HCT116 (cell line): ENCODE results near the gene ZNF532. TPM values are rescaled to one million over a fixed set of nuclear protein-coding genes. Genes with fewer than 3 reads are reported as not detected.

Source experiments
- ATAC-seq: fragments of 200-7000 bp; cut with Tn5 transposase; 2 replicates; pipeline ENCODE4 v1.9.1; 2020; ENCODE audit warnings: mild to moderate bottlenecking, moderate library complexity
- BruUV-seq: library from RNA; stranded (reverse); fragments of 400-500 nt; replicated peaks from 2 replicates; lab custom pipeline; 2021; lab: Mats Ljungman, UMichigan
- CTCF ChIA-PET: fragments of 300-600 bp; sonication (Branson Sonifier 250); formaldehyde crosslinking; loops from one replicate; lab custom pipeline; 2021; ENCODE audit warnings: antibody characterized with exemption; lab: Charles Lee
- POLR2A ChIA-PET: fragments of 300-600, 350-600 bp; sonication (Branson Sonifier 250); formaldehyde crosslinking; loops from one replicate; lab custom pipeline; 2021; ENCODE audit warnings: antibody characterized with exemption; lab: Charles Lee
- RAD21 ChIA-PET, 2 experiments: fragments of 300-600 bp; sonication (Branson Sonifier 250); formaldehyde crosslinking; loops; one replicate each; lab custom pipeline; 2023; ENCODE audit warnings: low total read pairs in 2 of 2; ENCODE audit not compliant: uncharacterized antibody in 2 of 2, unreplicated experiment in 2 of 2, low non-redundant PET in 1 of 2; lab: Charles Lee
- DNase-seq: peaks from one replicate; pipeline ENCODE4 v3.0.0-alpha.2; 2010; ENCODE audit warnings: low read depth, low spot score
- H2AFZ ChIP-seq: fragments of 200-600 bp; shearing (Covaris generic), sonication (generic); 2 replicates; pipeline ENCODE4 v1.6.1; 2017; ENCODE audit warnings: low read depth, mixed run types, mixed read lengths, antibody characterized with exemption, low read length; ENCODE audit not compliant: poor library complexity, severe bottlenecking
- H3K27ac ChIP-seq: 2 replicates; pipeline ENCODE4 v1.5.1; 2012; ENCODE audit warnings: low read depth, low read length
- H3K27me3 ChIP-seq: fragments of 200-600 bp; sonication (generic); 2 replicates; pipeline ENCODE4 v1.6.1; 2016; ENCODE audit warnings: mixed run types, low read length, mixed read lengths; ENCODE audit not compliant: insufficient read depth
- H3K36me3 ChIP-seq, 2 experiments: fragments of 200-500 bp in 1 of 2; fragments of 200-600 bp in 1 of 2; sonication (Bioruptor generic) in 1 of 2; sonication (generic) in 1 of 2; 2 replicates each; pipeline versions ENCODE4 v1.5.1 to v1.6.1; 2014 to 2016; ENCODE audit warnings: low read length in 2 of 2, inconsistent platforms in 1 of 2, mixed read lengths in 1 of 2, mixed run types in 1 of 2; ENCODE audit not compliant: insufficient read depth in 2 of 2, control insufficient read depth in 1 of 2
- H3K4me1 ChIP-seq, 2 experiments: fragments of 200-600 bp in 1 of 2; sonication (generic) in 1 of 2; 2 replicates each; pipeline versions ENCODE4 v1.5.1 to v1.6.1; 2012 to 2017; ENCODE audit warnings: low read length in 2 of 2, inconsistent platforms in 1 of 2, mild to moderate bottlenecking in 1 of 2, mixed read lengths in 1 of 2, mixed run types in 1 of 2, moderate library complexity in 1 of 2; ENCODE audit not compliant: insufficient read depth in 2 of 2, control insufficient read depth in 1 of 2
- H3K4me2 ChIP-seq: fragments of 200-600 bp; sonication (generic); 2 replicates; pipeline ENCODE4 v1.6.1; 2017; ENCODE audit warnings: mixed run types, low read length, mixed read lengths
- H3K4me3 ChIP-seq, 2 experiments: fragments of 200-600 bp in 1 of 2; sonication (generic) in 1 of 2; replicated peaks in 1 of 2; 2 replicates each; pipeline ENCODE4 v1.5.1; 2011 to 2016; ENCODE audit warnings: low read length in 2 of 2, control low read depth in 1 of 2, low read depth in 1 of 2, mild to moderate bottlenecking in 1 of 2, mixed read lengths in 1 of 2, mixed run types in 1 of 2
- H3K79me2 ChIP-seq: fragments of 200-600 bp; sonication (generic); 2 replicates; pipeline ENCODE4 v1.6.1; 2017; ENCODE audit warnings: mild to moderate bottlenecking, mixed run types, low read length, moderate library complexity, mixed read lengths; ENCODE audit not compliant: insufficient read depth
- H3K9ac ChIP-seq: fragments of 200-600 bp; sonication (generic); 2 replicates; pipeline ENCODE4 v1.6.1; 2016; ENCODE audit warnings: low read length, mixed read lengths
- H3K9me2 ChIP-seq: fragments of 200-600 bp; sonication (generic), shearing (Covaris generic); 2 replicates; pipeline ENCODE4 v1.6.1; 2017; ENCODE audit warnings: mixed run types, mild to moderate bottlenecking, moderate library complexity; ENCODE audit not compliant: insufficient read depth
- H3K9me3 ChIP-seq, 2 experiments: fragments of 200-500 bp in 1 of 2; fragments of 200-600 bp in 1 of 2; sonication (Bioruptor generic) in 1 of 2; sonication (generic) in 1 of 2; 2 replicates each; pipeline ENCODE4 v1.6.1; 2014 to 2017; ENCODE audit warnings: low read length in 2 of 2, mixed read lengths in 2 of 2, inconsistent platforms in 1 of 2, low read depth in 1 of 2, mild to moderate bottlenecking in 1 of 2, mixed run types in 1 of 2, moderate library complexity in 1 of 2; ENCODE audit not compliant: control insufficient read depth in 1 of 2, insufficient read depth in 1 of 2
- H4K20me1 ChIP-seq: fragments of 200-600 bp; sonication (generic), shearing (Covaris generic); 2 replicates; pipeline ENCODE4 v1.6.1; 2017; ENCODE audit warnings: mixed run types, mild to moderate bottlenecking, moderate library complexity; ENCODE audit not compliant: insufficient read depth
- CBX3 ChIP-seq: IDR thresholded peaks from 2 replicates; pipeline ENCODE4 v1.6.1; 2012; ENCODE audit warnings: low read depth
- CTCF ChIP-seq, 3 experiments: fragments of 200-600 bp in 1 of 3; sonication (generic) in 1 of 3; IDR thresholded peaks in 2 of 3; conservative IDR thresholded peaks in 1 of 3; 2 replicates each; pipeline ENCODE4 v1.5.1; 2012 to 2017; ENCODE audit warnings: low read depth in 2 of 3, low read length in 2 of 3, antibody characterized with exemption in 1 of 3, borderline replicate concordance in 1 of 3, control low read depth in 1 of 3, mild to moderate bottlenecking in 1 of 3, mixed read lengths in 1 of 3, mixed run types in 1 of 3, moderate library complexity in 1 of 3; ENCODE audit not compliant: insufficient read depth in 1 of 3
- JUND ChIP-seq: IDR thresholded peaks from 2 replicates; pipeline ENCODE4 v1.6.1; 2012
- MAX ChIP-seq: IDR thresholded peaks from 2 replicates; pipeline ENCODE4 v1.6.1; 2012
- POLR2AphosphoS5 ChIP-seq: IDR thresholded peaks from 2 replicates; pipeline ENCODE4 v1.6.1; 2011; ENCODE audit warnings: mild to moderate bottlenecking, low read depth, low read length, moderate library complexity
- SIN3A ChIP-seq: IDR thresholded peaks from 2 replicates; pipeline ENCODE4 v1.6.1; 2012; ENCODE audit warnings: low read depth
- SRF ChIP-seq: IDR thresholded peaks from 2 replicates; pipeline ENCODE4 v1.6.1; 2012; ENCODE audit warnings: low read depth
- TCF7L2 ChIP-seq: IDR thresholded peaks from 2 replicates; pipeline ENCODE4 v1.7.0; 2011; ENCODE audit warnings: borderline replicate concordance, inconsistent platforms; ENCODE audit not compliant: insufficient read depth, insufficient read length; ENCODE audit errors: extremely low read depth
- YY1 ChIP-seq: IDR thresholded peaks from 2 replicates; pipeline ENCODE4 v1.6.1; 2011; ENCODE audit warnings: low read length, low read depth, moderate library complexity, mild to moderate bottlenecking; ENCODE audit not compliant: insufficient replicate concordance; ENCODE audit errors: extremely low read depth
- intact Hi-C: fragments of 100-400 bp; cut with micrococcal nuclease; formaldehyde crosslinking; loops from 2 replicates; pipeline ENCODE4 v1.10.0; 2022
- total RNA-seq: library from RNA; stranded (reverse); gene quantifications from one replicate; pipeline ENCODE4 v1.2.1, GENCODE V29; 2021; ENCODE audit not compliant: unreplicated experiment
- TF ChIP-seq, protein P1 (sequence below): IDR thresholded peaks from 2 replicates; pipeline ENCODE4 v1.6.1; 2012; ENCODE audit warnings: low read depth

The ZNF532 gene
- total RNA-seq, 1 experiment from 2014 or later, result 11.6 TPM

DNA sequence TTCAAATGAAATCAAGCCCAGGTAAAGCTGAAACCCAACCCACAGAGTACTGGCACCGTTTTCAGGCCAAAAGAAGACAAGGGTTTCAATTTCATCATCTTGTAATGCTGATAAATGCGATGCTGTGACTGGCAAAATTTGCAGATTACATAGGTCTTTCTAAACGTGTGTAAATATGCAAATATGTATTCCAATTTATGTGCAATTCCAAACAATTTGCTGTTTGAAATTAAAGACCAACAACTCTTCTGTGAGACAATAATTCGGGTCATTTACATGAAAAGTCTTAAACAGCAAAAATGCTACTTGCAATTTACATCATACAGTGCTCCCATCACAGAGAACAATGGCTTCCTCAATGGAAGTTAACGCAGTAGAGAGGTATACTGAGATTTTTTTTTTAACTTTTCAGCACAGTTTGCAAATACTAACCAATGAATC lies 2.8 kb upstream of the ZNF532 start:
- H3K4me1 ChIP-seq, result peaks cover 7 to 24% of the 10 kb centered on the region in 2 experiments; a peak in 3 of 4 replicates
- DNase-seq, result no peak
- no peak overlapping the region for H3K9ac ChIP-seq
- POLR2A ChIA-PET, result interaction anchor here (0.7 kb wide), 1 partner anchor 12 kb away, joined by 4 read pairs; no protein-coding TSS in a partner anchor
- no peaks in the 10 kb centered on the region for H3K36me3 ChIP-seq
- H3K27me3 ChIP-seq, result no peaks in the 10 kb centered on the region
- H3K4me3 ChIP-seq, result no peak overlapping the region
- H3K27ac ChIP-seq, result no peak overlapping the region
- RAD21 ChIA-PET, result no interaction called here
- H4K20me1 ChIP-seq, result no peaks in the 10 kb centered on the region
- no peak for ATAC-seq
- no peak overlapping the region for H3K4me2 ChIP-seq
- TF ChIP-seq CTCF (IDR thresholded peaks at IDR 0.05 in 2 of 3, conservative IDR thresholded peaks at IDR 0.05 in 1 of 3; ENCODE audit: borderline replicate concordance in 1 of 3, insufficient read depth in 1 of 3, low read depth in 2 of 3, low read length in 2 of 3), result no peak
- TF ChIP-seq SIN3A, result no peak
- no peak for TF ChIP-seq CBX3
- TF ChIP-seq SRF, result no peak
- TF ChIP-seq TCF7L2, result no peak
- no peak for TF ChIP-seq MAX
- TF ChIP-seq, all 23 proteins: peak for 0
- no TSS peak for BruUV-seq
- no peaks in the 10 kb centered on the region for H3K79me2 ChIP-seq
- CTCF ChIA-PET, result no interaction called here
- no peaks in the 10 kb centered on the region for H3K9me3 ChIP-seq
- no peaks in the 10 kb centered on the region for H3K9me2 ChIP-seq
- no peak overlapping the region for H2AFZ ChIP-seq
- intact Hi-C loops, result loop anchor here (5.0 kb wide), 1 partner anchor 75 kb away; no protein-coding TSS in a partner anchor

- ChIA-PET CTCF (no interaction called here), POLR2A (interaction anchor here (0.7 kb wide), 1 partner anchor 13 kb away, joined by 4 read pairs; no protein-coding TSS in a partner anchor), RAD21 (no interaction called here)
- H3K9ac ChIP-seq, result peak overlapping the region; percentile 78
- H3K79me2 ChIP-seq, result no peaks in the 10 kb centered on the region
- H2AFZ ChIP-seq, result no peak overlapping the region
- ATAC-seq (no peak), DNase-seq (no peak)
- H3K36me3 ChIP-seq, result no peaks in the 10 kb centered on the region
- peaks cover 7 to 22% of the 10 kb centered on the region in 2 experiments; a peak in 3 of 4 replicates for H3K4me1 ChIP-seq
- no peaks in the 10 kb centered on the region for H4K20me1 ChIP-seq
- 0 out of 2 replicates have a peak overlapping the region, but pooled peaks have one; percentile 14 for H3K27ac ChIP-seq
- H3K27me3 ChIP-seq, result no peaks in the 10 kb centered on the region
- no TSS peak for BruUV-seq
- H3K4me2 ChIP-seq, result peak overlapping the region; percentile 76
- no peaks in the 10 kb centered on the region for H3K9me2 ChIP-seq
- intact Hi-C loops, result loop anchor here (5.0 kb wide), 1 partner anchor 75 kb away; no protein-coding TSS in a partner anchor
- peak overlapping the region; percentile 37 to 62 for H3K4me3 ChIP-seq
- no peaks in the 10 kb centered on the region for H3K9me3 ChIP-seq
- TF ChIP-seq YY1 (no peak), CTCF (IDR thresholded peaks at IDR 0.05 in 2 of 3, conservative IDR thresholded peaks at IDR 0.05 in 1 of 3; ENCODE audit: borderline replicate concordance in 1 of 3, insufficient read depth in 1 of 3, low read depth in 2 of 3, low read length in 2 of 3) (no peak), POLR2AphosphoS5 (no peak), JUND (no peak)
- TF ChIP-seq, protein P1, sequence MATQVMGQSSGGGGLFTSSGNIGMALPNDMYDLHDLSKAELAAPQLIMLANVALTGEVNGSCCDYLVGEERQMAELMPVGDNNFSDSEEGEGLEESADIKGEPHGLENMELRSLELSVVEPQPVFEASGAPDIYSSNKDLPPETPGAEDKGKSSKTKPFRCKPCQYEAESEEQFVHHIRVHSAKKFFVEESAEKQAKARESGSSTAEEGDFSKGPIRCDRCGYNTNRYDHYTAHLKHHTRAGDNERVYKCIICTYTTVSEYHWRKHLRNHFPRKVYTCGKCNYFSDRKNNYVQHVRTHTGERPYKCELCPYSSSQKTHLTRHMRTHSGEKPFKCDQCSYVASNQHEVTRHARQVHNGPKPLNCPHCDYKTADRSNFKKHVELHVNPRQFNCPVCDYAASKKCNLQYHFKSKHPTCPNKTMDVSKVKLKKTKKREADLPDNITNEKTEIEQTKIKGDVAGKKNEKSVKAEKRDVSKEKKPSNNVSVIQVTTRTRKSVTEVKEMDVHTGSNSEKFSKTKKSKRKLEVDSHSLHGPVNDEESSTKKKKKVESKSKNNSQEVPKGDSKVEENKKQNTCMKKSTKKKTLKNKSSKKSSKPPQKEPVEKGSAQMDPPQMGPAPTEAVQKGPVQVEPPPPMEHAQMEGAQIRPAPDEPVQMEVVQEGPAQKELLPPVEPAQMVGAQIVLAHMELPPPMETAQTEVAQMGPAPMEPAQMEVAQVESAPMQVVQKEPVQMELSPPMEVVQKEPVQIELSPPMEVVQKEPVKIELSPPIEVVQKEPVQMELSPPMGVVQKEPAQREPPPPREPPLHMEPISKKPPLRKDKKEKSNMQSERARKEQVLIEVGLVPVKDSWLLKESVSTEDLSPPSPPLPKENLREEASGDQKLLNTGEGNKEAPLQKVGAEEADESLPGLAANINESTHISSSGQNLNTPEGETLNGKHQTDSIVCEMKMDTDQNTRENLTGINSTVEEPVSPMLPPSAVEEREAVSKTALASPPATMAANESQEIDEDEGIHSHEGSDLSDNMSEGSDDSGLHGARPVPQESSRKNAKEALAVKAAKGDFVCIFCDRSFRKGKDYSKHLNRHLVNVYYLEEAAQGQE, result no peak
Observed at GRCh38 chr18:58862356-58862755, 2.3 kb upstream of the ZNF532 start.
